ENCODE measurements around the gene RBM4B.

Gene RBM4B

GRCh38 chr11:66686801-66687750 lies 9.4 kb upstream of the RBM4B start:
- Histone ChIP-seq H3K4me1 (ENCODE audit: insufficient read depth, low read length, severe bottlenecking) (no peaks in the 10 kb centered on the region), H3K27ac (ENCODE audit: low read depth, low read length, poor library complexity, severe bottlenecking) (no peak overlapping the region), H3K36me3 (ENCODE audit: insufficient read depth, low read length) (peaks cover 38% of the 10 kb centered on the region), H3F3A (ENCODE audit: insufficient read depth, low read length) (no peaks in the 10 kb centered on the region), H3K9me2 (ENCODE audit: low read depth, low read length) (no peaks in the 10 kb centered on the region), H3K9ac (ENCODE audit: low read length) (no peak overlapping the region), H3K4me3 (ENCODE audit: low read depth, low read length, poor library complexity, severe bottlenecking) (no peak overlapping the region), H2AFZ (ENCODE audit: low read length) (no peak overlapping the region), H3K9me3 (ENCODE audit: low read length) (no peaks in the 10 kb centered on the region), H3K79me2 (ENCODE audit: insufficient read depth, low read length) (no peaks in the 10 kb centered on the region), H3K4me2 (ENCODE audit: low read length) (no peak overlapping the region), H3K27me3 (ENCODE audit: insufficient read depth, low read length) (no peaks in the 10 kb centered on the region), H4K20me1 (ENCODE audit: insufficient read depth, low read length) (no peaks in the 10 kb centered on the region)
- TF ChIP-seq EZH2 (IDR thresholded peaks at IDR 0.05; ENCODE audit: borderline replicate concordance, low read length) = no peak
- TF ChIP-seq CTCF (IDR thresholded peaks at IDR 0.05; ENCODE audit: low read length) = no peak

- H2AFZ ChIP-seq (ENCODE audit: low read length) = no peak overlapping the region
- no peaks in the 10 kb centered on the region for H3F3A ChIP-seq (ENCODE audit: insufficient read depth, low read length)
- no peak overlapping the region for H3K4me2 ChIP-seq (ENCODE audit: low read length)
- no peaks in the 10 kb centered on the region for H3K27me3 ChIP-seq (ENCODE audit: insufficient read depth, low read length)
- H3K79me2 ChIP-seq (ENCODE audit: insufficient read depth, low read length) = no peaks in the 10 kb centered on the region
- H3K9me2 ChIP-seq (ENCODE audit: low read depth, low read length) = no peaks in the 10 kb centered on the region
- TF ChIP-seq EZH2 (IDR thresholded peaks at IDR 0.05; ENCODE audit: borderline replicate concordance, low read length) (no peak), CTCF (IDR thresholded peaks at IDR 0.05; ENCODE audit: low read length) (no peak)
- H3K9ac ChIP-seq (ENCODE audit: low read length) = no peak overlapping the region
- no peaks in the 10 kb centered on the region for H4K20me1 ChIP-seq (ENCODE audit: insufficient read depth, low read length)
- no peak overlapping the region for H3K4me3 ChIP-seq (ENCODE audit: low read depth, low read length, poor library complexity, severe bottlenecking)
- no peak overlapping the region for H3K27ac ChIP-seq (ENCODE audit: low read depth, low read length, poor library complexity, severe bottlenecking)
- H3K4me1 ChIP-seq (ENCODE audit: insufficient read depth, low read length, severe bottlenecking) = no peaks in the 10 kb centered on the region
- H3K36me3 ChIP-seq (ENCODE audit: insufficient read depth, low read length) = peaks cover 30% of the 10 kb centered on the region
- peaks cover 3% of the 10 kb centered on the region; the same call in 1 of the 2 replicates for H3K9me3 ChIP-seq (ENCODE audit: low read length)
These were observed 8.6 kb upstream of the RBM4B start for GRCh38 chr11:66686100-66686785.

DNA sequence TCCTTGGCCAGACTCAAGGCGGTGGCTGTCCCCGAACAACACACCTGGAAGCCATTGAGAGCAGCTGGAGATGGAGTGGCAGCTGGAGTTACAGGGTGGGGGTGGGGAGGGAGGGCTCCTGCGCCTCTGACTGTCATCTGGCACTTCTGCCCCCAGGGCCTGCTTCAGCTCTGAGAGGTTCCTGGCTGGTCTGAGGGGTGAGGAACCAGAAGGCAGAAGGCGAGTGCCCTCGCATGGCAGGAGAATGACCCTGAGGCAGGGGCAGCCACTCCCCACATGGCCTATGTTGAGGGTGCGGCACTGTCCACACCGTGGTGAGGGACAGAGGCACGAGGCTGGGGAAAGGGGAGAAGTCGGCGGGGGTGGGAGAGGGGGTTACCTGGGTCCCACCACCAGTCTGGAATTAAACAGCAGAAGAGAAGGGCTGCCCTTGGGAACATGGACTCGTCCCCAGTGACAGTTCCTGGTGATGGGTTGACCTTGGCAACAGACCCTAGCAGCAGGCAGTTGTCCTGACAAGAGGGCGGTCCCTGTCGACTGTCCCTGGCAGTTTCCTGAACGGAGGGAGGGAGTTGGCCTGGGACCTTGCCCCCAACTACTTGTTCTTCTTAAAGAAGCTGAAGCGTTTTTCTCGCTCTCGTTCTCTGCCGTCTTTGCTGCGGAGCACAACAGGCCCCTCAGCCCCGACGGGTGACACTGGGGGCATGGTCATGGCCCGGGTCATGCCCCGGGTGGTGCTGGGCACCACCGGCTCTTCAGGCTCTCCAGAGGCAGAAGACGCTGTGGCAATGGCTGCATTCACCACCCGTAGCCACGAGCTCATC lies 7.8 kb upstream of the RBM4B start:
- Histone ChIP-seq H3K9me3 (ENCODE audit: low read length) (peaks cover 5% of the 10 kb centered on the region; the same call in 1 of the 2 replicates), H4K20me1 (ENCODE audit: insufficient read depth, low read length) (no peaks in the 10 kb centered on the region), H3K79me2 (ENCODE audit: insufficient read depth, low read length) (no peaks in the 10 kb centered on the region), H3K9ac (ENCODE audit: low read length) (no peak overlapping the region), H3K4me3 (ENCODE audit: low read depth, low read length, poor library complexity, severe bottlenecking) (no peak overlapping the region), H3K27me3 (ENCODE audit: insufficient read depth, low read length) (no peaks in the 10 kb centered on the region), H3K4me2 (ENCODE audit: low read length) (no peak overlapping the region), H3K4me1 (ENCODE audit: insufficient read depth, low read length, severe bottlenecking) (no peaks in the 10 kb centered on the region), H3K36me3 (ENCODE audit: insufficient read depth, low read length) (peaks cover 28% of the 10 kb centered on the region), H3F3A (ENCODE audit: insufficient read depth, low read length) (no peaks in the 10 kb centered on the region), H3K9me2 (ENCODE audit: low read depth, low read length) (no peaks in the 10 kb centered on the region), H2AFZ (ENCODE audit: low read length) (no peak overlapping the region), H3K27ac (ENCODE audit: low read depth, low read length, poor library complexity, severe bottlenecking) (no peak overlapping the region)
- TF ChIP-seq CTCF (IDR thresholded peaks at IDR 0.05; ENCODE audit: low read length) = no peak
- TF ChIP-seq EZH2 (IDR thresholded peaks at IDR 0.05; ENCODE audit: borderline replicate concordance, low read length) = no peak

Measured in OCI-LY1 (cell line).